Spleen (tissue), 7 donors: Measurements from ENCODE around the gene DUOXA1.

ENCODE experiments used
- CTCF ChIP-seq, 11 experiments: fragments of 200-600 bp in 7 of 11; fragments of 450-650 bp in 4 of 11; sonication (generic) in 4 of 11; IDR thresholded peaks in 8 of 11; conservative IDR thresholded peaks in 3 of 11; 1 replicate in 7 of 11; 2 replicates in 4 of 11; pipeline versions ENCODE4 v1.4.0 to v1.8.0; 2016 to 2021; ENCODE audit warnings: antibody characterized with exemption in 11 of 11, inconsistent platforms in 4 of 11, mild to moderate bottlenecking in 1 of 11
- POLR2A ChIP-seq, 3 donors: fragments of 450-650 bp; IDR thresholded peaks; one replicate each; pipeline ENCODE4 v1.5.1; 2017; ENCODE audit warnings: antibody characterized with exemption in 3 of 3, mild to moderate bottlenecking in 1 of 3
- POLR2AphosphoS5 ChIP-seq, 3 donors: sonication (generic); formaldehyde crosslinking; IDR thresholded peaks; one replicate each; pipeline ENCODE4 v1.5.1; 2017; ENCODE audit warnings: antibody characterized with exemption in 3 of 3
- donor health status: DM: no; HTN: no; CAD: no; lungs with moderate emphysema.
- donor health status: DM: no; HTN: no; CAD: no.
- donor health status: DM: no; HTN: no; CAD: no.

- TF ChIP-seq CTCF (IDR thresholded peaks at IDR 0.05 in 8 of 11, conservative IDR thresholded peaks at IDR 0.05 in 3 of 11) (no peak), POLR2AphosphoS5 (IDR thresholded peaks at IDR 0.05) (no peak), POLR2A (IDR thresholded peaks at IDR 0.05) (no peak)
Measured at GRCh38 chr15:45174577-45174976, 44.9 kb upstream of the DUOXA1 start.
